Pancreas (tissue), 10 donors: ENCODE measurements around the gene SLC8A1. TPM values are rescaled to one million over a fixed set of nuclear protein-coding genes. Genes with fewer than 3 reads are reported as not detected.

Experiments used
- ATAC-seq, 4 donors: fragments of 200-7000 bp; cut with Tn5 transposase; one replicate each; pipeline versions ENCODE4 v1.8.0 to v1.9.1; 2020; ENCODE audit warnings: mild to moderate bottlenecking in 4 of 4, moderate library complexity in 4 of 4
- DNase-seq, 6 donors: peaks; one replicate each; pipeline ENCODE4 v3.0.0-alpha.2; 2020
- FAIRE-seq: peaks from 2 replicates; lab custom pipeline; 2012; peaks lifted over from hg19 to GRCh38; lab: Jason Lieb, UNC
- H3K27ac ChIP-seq, 4 donors: fragments of 200-600 bp; sonication (generic); 1 replicate in 3 of 4; 2 replicates in 1 of 4; pipeline versions ENCODE4 v1.5.0 to v1.8.0; 2020
- H3K27me3 ChIP-seq, 4 donors: fragments of 200-600 bp; one replicate each; pipeline ENCODE4 v1.8.0; 2021
- H3K36me3 ChIP-seq, 3 donors: fragments of 200-600 bp; sonication (generic) in 1 of 3; one replicate each; pipeline versions ENCODE4 v1.5.0 to v1.8.0; 2020 to 2021
- H3K4me1 ChIP-seq, 3 donors: fragments of 200-600 bp; one replicate each; pipeline ENCODE4 v1.8.0; 2021
- H3K4me3 ChIP-seq, 4 donors: fragments of 200-600 bp; sonication (generic) in 2 of 4; one replicate each; pipeline versions ENCODE4 v1.5.0 to v1.8.0; 2020 to 2021
- H3K9me3 ChIP-seq, 4 donors: fragments of 200-600 bp; one replicate each; pipeline ENCODE4 v1.8.0; 2021
- CTCF ChIP-seq, 4 donors: fragments of 200-600 bp; sonication (generic) in 3 of 4; IDR thresholded peaks; one replicate each; pipeline versions ENCODE4 v1.5.0 to v1.8.0; 2021; ENCODE audit warnings: antibody characterized with exemption in 4 of 4
- WGBS, 2 donors: extraction: QIAGEN DNeasy Blood & Tissue Kit; methylation state at CpG; one replicate each; pipeline ENCODE4 v1.1.7; 2013; 5-methylcytosine and 5-hydroxymethylcytosine counted together
- intact Hi-C, 3 donors: fragments of 100-400 bp; cut with DNase I; formaldehyde crosslinking; loops; one replicate each; pipeline versions ENCODE4 v1.11.1 to v1.14.2; 2022
- polyA plus RNA-seq, 2 donors: library from polyadenylated mRNA; stranded (reverse); fragments of 200-250 nt; gene quantifications; one replicate each; pipeline ENCODE4 v1.2.3, GENCODE V29; 2013
- total RNA-seq, 6 donors: library from RNA; stranded (reverse); fragmentation: NEBNext Ultra II Directional in 4 of 6; extraction: Animal tissue kit (Norgen Biotek cat#: 25700) in 4 of 6; gene quantifications; one replicate each; pipeline versions ENCODE4 v1.2.1 to v1.2.4, GENCODE V29; 2021 to 2023
- donor health status: healthy with polysubstance abuse.
- donor health status: DM: no; HTN: no; CAD: no; lungs with moderate emphysema.
- donor health status: DM: no; HTN: no; CAD: no.
- donor health status: control.
- donor health status: control.
- donor health status: Bipolar disorder and iron deficiency.
- donor health status: DM: yes; HTN: yes; CAD: no.
- donor health status: DM: no; HTN: no; CAD: no.
- donor health status: DM: no; HTN: no; CAD: no.
- donor health status: DM: yes; HTN: yes; CAD: no.

SLC8A1 gene
- total and polyA plus RNA-seq, 8 donors, result 0.19 to 12.4 (median 2.3) TPM

DNA sequence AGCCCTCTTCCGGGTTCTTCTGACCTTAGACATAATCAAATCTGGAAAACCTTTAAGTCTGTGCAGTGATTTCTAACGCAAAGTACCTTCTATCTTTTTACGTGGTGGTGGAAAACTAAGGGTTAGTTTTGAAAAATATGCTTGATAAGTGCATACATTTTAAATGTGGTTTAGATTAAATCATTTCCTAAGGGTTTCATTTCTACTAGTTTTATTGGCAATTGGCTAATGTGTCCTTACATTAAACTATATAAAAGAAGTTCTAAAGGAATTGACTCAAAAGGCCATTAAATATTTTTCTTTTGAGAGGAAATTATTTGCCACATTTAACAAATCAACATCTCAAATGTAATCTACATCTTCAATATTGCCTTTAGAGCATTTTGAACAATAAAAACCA is 404.5 kb downstream of the SLC8A1 start:
- intact Hi-C loops, result no loop called here
- no peaks in the 10 kb centered on the region for H3K4me1 ChIP-seq
- FAIRE-seq (no peak), DNase-seq (no peak), ATAC-seq (no peak)
- TF ChIP-seq CTCF (IDR thresholded peaks at IDR 0.05), result no peak
- no peaks in the 10 kb centered on the region for H3K27me3 ChIP-seq
- H3K36me3 ChIP-seq, result no peaks in the 10 kb centered on the region
- H3K4me3 ChIP-seq, result no peak overlapping the region
- no peaks in the 10 kb centered on the region for H3K9me3 ChIP-seq
- 66 to 75% methylated on average over 3 of the region's 3 CpGs for WGBS, 2 donors
- no peak overlapping the region for H3K27ac ChIP-seq
